H9 (cell line): ENCODE measurements around the gene CAMSAP2. TPM values are rescaled to one million over a fixed set of nuclear protein-coding genes. Genes with fewer than 3 reads are reported as not detected.

ENCODE experiments used
- DNase-seq: peaks from one replicate; pipeline ENCODE4 v3.0.0-alpha.2; 2017
- H2AFZ ChIP-seq: one replicate; pipeline ENCODE4 v1.6.1; 2013; ENCODE audit warnings: mild to moderate bottlenecking, low read length, control low read depth, moderate library complexity
- H2AK5ac ChIP-seq: 2 replicates; pipeline ENCODE4 v1.6.1; 2013; ENCODE audit warnings: low read length, control low read depth, mixed read lengths; ENCODE audit not compliant: insufficient read length
- H2BK120ac ChIP-seq: one replicate; pipeline ENCODE4 v1.6.1; 2013; ENCODE audit warnings: low read depth, mild to moderate bottlenecking, low read length, control low read depth, inconsistent platforms; ENCODE audit not compliant: poor library complexity, severe bottlenecking
- H2BK12ac ChIP-seq: 2 replicates; pipeline ENCODE4 v1.6.1; 2013; ENCODE audit warnings: low read length, control low read depth, mixed read lengths, low read depth; ENCODE audit not compliant: insufficient read length
- H2BK15ac ChIP-seq: 2 replicates; pipeline ENCODE4 v1.6.1; 2013; ENCODE audit warnings: low read depth, low read length, control low read depth
- H2BK20ac ChIP-seq: one replicate; pipeline ENCODE4 v1.6.1; 2013; ENCODE audit warnings: low read depth, mild to moderate bottlenecking, low read length, control low read depth, inconsistent platforms; ENCODE audit not compliant: poor library complexity, severe bottlenecking
- H2BK5ac ChIP-seq: 2 replicates; pipeline ENCODE4 v1.6.1; 2013; ENCODE audit warnings: low read length, control low read depth, mixed read lengths; ENCODE audit not compliant: insufficient read length
- H3K14ac ChIP-seq: 2 replicates; pipeline ENCODE4 v1.6.1; 2013; ENCODE audit warnings: low read length, control low read depth; ENCODE audit not compliant: insufficient read depth
- H3K18ac ChIP-seq: 2 replicates; pipeline ENCODE4 v1.6.1; 2013; ENCODE audit warnings: low read depth, mild to moderate bottlenecking, mixed read lengths, low read length, control low read depth; ENCODE audit not compliant: insufficient read length
- H3K23ac ChIP-seq: 2 replicates; pipeline ENCODE4 v1.6.1; 2013; ENCODE audit warnings: low read length, control low read depth, mixed read lengths, low read depth; ENCODE audit not compliant: insufficient read length
- H3K23me2 ChIP-seq: 2 replicates; pipeline ENCODE4 v1.6.1; 2013; ENCODE audit warnings: low read depth, mild to moderate bottlenecking, mixed read lengths, low read length, control low read depth; ENCODE audit not compliant: insufficient read length, poor library complexity, severe bottlenecking
- H3K27ac ChIP-seq: 2 replicates; pipeline ENCODE4 v1.5.1; 2013; ENCODE audit warnings: low read length, control low read depth, mixed read lengths, low read depth; ENCODE audit not compliant: insufficient read length
- H3K27me3 ChIP-seq: 2 replicates; pipeline ENCODE4 v1.6.1; 2013; ENCODE audit warnings: low read length, control low read depth, inconsistent platforms; ENCODE audit not compliant: insufficient read depth
- H3K4ac ChIP-seq: 2 replicates; pipeline ENCODE4 v1.6.1; 2013; ENCODE audit warnings: low read depth, mild to moderate bottlenecking, control low read depth, inconsistent platforms, low read length, moderate library complexity
- H3K4me1 ChIP-seq: 2 replicates; pipeline ENCODE4 v1.6.1; 2013; ENCODE audit warnings: low read length, control low read depth, inconsistent platforms; ENCODE audit not compliant: insufficient read depth
- H3K4me2 ChIP-seq: 2 replicates; pipeline ENCODE4 v1.6.1; 2013; ENCODE audit warnings: low read length, control low read depth, mixed read lengths; ENCODE audit not compliant: insufficient read length, insufficient read depth
- H3K56ac ChIP-seq: 2 replicates; pipeline ENCODE4 v1.6.1; 2013; ENCODE audit warnings: low read depth, mild to moderate bottlenecking, mixed read lengths, low read length, control low read depth; ENCODE audit not compliant: insufficient read length
- H3K79me1 ChIP-seq: 2 replicates; pipeline ENCODE4 v1.6.1; 2013; ENCODE audit warnings: low read depth, mild to moderate bottlenecking, moderate library complexity, low read length, control low read depth, inconsistent platforms; ENCODE audit not compliant: insufficient read depth, poor library complexity, severe bottlenecking
- H3K79me2 ChIP-seq: 2 replicates; pipeline ENCODE4 v1.6.1; 2013; ENCODE audit warnings: low read length, control low read depth, inconsistent platforms; ENCODE audit not compliant: insufficient read depth
- H3K9ac ChIP-seq: 2 replicates; pipeline ENCODE4 v1.6.1; 2013; ENCODE audit warnings: low read length, control low read depth, mixed read lengths; ENCODE audit not compliant: insufficient read length; ENCODE audit errors: extremely low read depth
- H3K9me3 ChIP-seq: one replicate; pipeline ENCODE4 v1.6.1; 2013; ENCODE audit warnings: low read depth, low read length, inconsistent platforms; ENCODE audit not compliant: control insufficient read depth
- H3T11ph ChIP-seq: one replicate; pipeline ENCODE4 v1.6.1; 2013; ENCODE audit warnings: mild to moderate bottlenecking, low read length, control low read depth, inconsistent platforms
- H4K20me1 ChIP-seq: one replicate; pipeline ENCODE4 v1.6.1; 2013; ENCODE audit not compliant: control insufficient read depth, insufficient read length, insufficient read depth
- H4K5ac ChIP-seq: 2 replicates; pipeline ENCODE4 v1.6.1; 2013; ENCODE audit warnings: low read depth, mild to moderate bottlenecking, mixed read lengths, low read length, control low read depth; ENCODE audit not compliant: insufficient read length
- H4K8ac ChIP-seq: replicated peaks from 2 replicates; pipeline ENCODE4 v1.6.1; 2013; ENCODE audit warnings: low read length, control low read depth, mixed read lengths, low read depth; ENCODE audit not compliant: insufficient read length
- H4K91ac ChIP-seq: 2 replicates; pipeline ENCODE4 v1.6.1; 2013; ENCODE audit warnings: low read depth, mild to moderate bottlenecking, moderate library complexity, mixed read lengths, low read length, control low read depth; ENCODE audit not compliant: insufficient read length
- H3K27ac Mint-ChIP-seq, 3 experiments: 2 replicates in 2 of 3; 3 replicates in 1 of 3; pipeline ENCODE4 v1.8.0; 2020 to 2021; ENCODE audit warnings: mixed read lengths in 3 of 3, mild to moderate bottlenecking in 1 of 3, moderate library complexity in 1 of 3
- H3K27me3 Mint-ChIP-seq: 2 replicates; pipeline ENCODE4 v1.8.0; 2021; ENCODE audit warnings: low read depth, mild to moderate bottlenecking, moderate library complexity, mixed read lengths
- H3K36me3 Mint-ChIP-seq, 3 experiments: 2 replicates in 2 of 3; 3 replicates in 1 of 3; pipeline ENCODE4 v1.8.0; 2020 to 2021; ENCODE audit warnings: low read depth in 3 of 3, mixed read lengths in 3 of 3; ENCODE audit not compliant: insufficient read depth in 1 of 3
- H3K4me1 Mint-ChIP-seq, 2 experiments: 2 replicates each; pipeline ENCODE4 v1.8.0; 2020; ENCODE audit warnings: mixed read lengths in 2 of 2
- H3K4me3 Mint-ChIP-seq, 2 experiments: 2 replicates in 1 of 2; 3 replicates in 1 of 2; pipeline ENCODE4 v1.8.0; 2020 to 2021; ENCODE audit warnings: mild to moderate bottlenecking in 2 of 2, mixed read lengths in 2 of 2, moderate library complexity in 1 of 2
- H3K9me3 Mint-ChIP-seq, 2 experiments: 2 replicates in 1 of 2; 3 replicates in 1 of 2; pipeline ENCODE4 v1.8.0; 2020; ENCODE audit warnings: mild to moderate bottlenecking in 2 of 2, mixed read lengths in 2 of 2, moderate library complexity in 1 of 2
- WGBS: extraction: QIAGEN DNeasy Blood & Tissue Kit; methylation state at CpG from one replicate; pipeline ENCODE4 v1.1.7; 2013; ENCODE audit warnings: missing lambda C conversion rate, low lambda C conversion rate, mixed read lengths; ENCODE audit not compliant: insufficient read length; ENCODE audit errors: extremely low coverage; 5-methylcytosine and 5-hydroxymethylcytosine counted together
- total RNA-seq: library from RNA; stranded (reverse); gene quantifications from 2 replicates; pipeline ENCODE4 v1.2.1, GENCODE V29; 2021
- TF ChIP-seq, protein P1 (sequence below): fragments of 200-600 bp; sonication (generic); conservative IDR thresholded peaks from 3 replicates; pipeline ENCODE4 v1.8.0; 2021; ENCODE audit warnings: antibody characterized with exemption, mild to moderate bottlenecking

The CAMSAP2 gene
- total RNA-seq, 1 experiment from 2014 or later: 33.7 TPM

DNA sequence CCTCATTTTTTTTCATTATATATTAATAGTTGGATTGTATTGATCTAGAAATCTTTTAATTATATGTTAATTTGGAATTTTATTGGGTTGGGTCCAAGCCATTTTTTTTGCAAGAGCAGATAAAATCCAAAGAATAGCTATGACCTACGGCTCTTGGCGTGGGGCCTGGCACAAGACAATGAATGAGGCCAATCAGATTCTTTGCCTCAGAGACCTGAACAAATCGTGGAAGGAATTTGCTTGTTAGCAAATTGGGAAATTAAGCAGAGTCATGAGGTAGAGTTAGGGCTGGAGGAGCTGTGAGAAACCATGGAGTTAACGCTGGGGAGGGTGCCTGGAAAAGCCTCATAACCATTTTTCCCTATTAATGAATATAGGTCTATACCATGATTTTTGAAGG, 40.1 kb downstream of the CAMSAP2 start:
- Mint-ChIP-seq H3K27me3 (no peaks in the 10 kb centered on the region), H3K36me3 (peaks cover 22 to 34% (median 29%) of the 10 kb centered on the region in 3 experiments), H3K27ac (peak overlapping the region in 2 of 3 experiments; percentile 45 to 73; a peak in 1 of 7 replicates), H3K4me1 (peaks cover 14 to 16% of the 10 kb centered on the region in 2 experiments), H3K4me3 (no peak overlapping the region), H3K9me3 (peaks cover 8 to 13% of the 10 kb centered on the region in 2 experiments; a peak in 4 of 5 replicates)
- Histone ChIP-seq H3K4ac (no peak overlapping the region), H2BK15ac (no peak overlapping the region), H3K56ac (no peak overlapping the region), H3K18ac (no peak overlapping the region), H3K79me1 (peaks cover 4% of the 10 kb centered on the region), H2BK5ac (no peak overlapping the region), H3K14ac (no peak overlapping the region), H2BK12ac (no peak overlapping the region), H2AFZ (no peak overlapping the region), H3K4me2 (no peak overlapping the region), H3T11ph (no peak overlapping the region), H3K4me1 (peaks cover 3% of the 10 kb centered on the region; the same call in 1 of the 2 replicates), H3K27me3 (no peaks in the 10 kb centered on the region), H4K91ac (no peak overlapping the region), H3K27ac (no peak overlapping the region), H2BK20ac (no peak overlapping the region), H3K23me2 (no peaks in the 10 kb centered on the region), H4K20me1 (no peaks in the 10 kb centered on the region), H4K8ac (no peak overlapping the region), H2BK120ac (no peak overlapping the region), H2AK5ac (no peak overlapping the region), H3K23ac (no peak overlapping the region), H3K9ac (no peak overlapping the region), H4K5ac (no peak overlapping the region), H3K9me3 (no peaks in the 10 kb centered on the region), H3K79me2 (no peaks in the 10 kb centered on the region; the same call in 1 of the 2 replicates)
- TF ChIP-seq, protein P1, sequence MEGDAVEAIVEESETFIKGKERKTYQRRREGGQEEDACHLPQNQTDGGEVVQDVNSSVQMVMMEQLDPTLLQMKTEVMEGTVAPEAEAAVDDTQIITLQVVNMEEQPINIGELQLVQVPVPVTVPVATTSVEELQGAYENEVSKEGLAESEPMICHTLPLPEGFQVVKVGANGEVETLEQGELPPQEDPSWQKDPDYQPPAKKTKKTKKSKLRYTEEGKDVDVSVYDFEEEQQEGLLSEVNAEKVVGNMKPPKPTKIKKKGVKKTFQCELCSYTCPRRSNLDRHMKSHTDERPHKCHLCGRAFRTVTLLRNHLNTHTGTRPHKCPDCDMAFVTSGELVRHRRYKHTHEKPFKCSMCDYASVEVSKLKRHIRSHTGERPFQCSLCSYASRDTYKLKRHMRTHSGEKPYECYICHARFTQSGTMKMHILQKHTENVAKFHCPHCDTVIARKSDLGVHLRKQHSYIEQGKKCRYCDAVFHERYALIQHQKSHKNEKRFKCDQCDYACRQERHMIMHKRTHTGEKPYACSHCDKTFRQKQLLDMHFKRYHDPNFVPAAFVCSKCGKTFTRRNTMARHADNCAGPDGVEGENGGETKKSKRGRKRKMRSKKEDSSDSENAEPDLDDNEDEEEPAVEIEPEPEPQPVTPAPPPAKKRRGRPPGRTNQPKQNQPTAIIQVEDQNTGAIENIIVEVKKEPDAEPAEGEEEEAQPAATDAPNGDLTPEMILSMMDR: no peak
- DNase-seq: no peak
- WGBS: no CpG with 5 or more reads among the region's 4 CpGs
